Colonic mucosa (tissue), 4 donors: ENCODE data around the gene CTDSP1. TPM values are rescaled to one million over a fixed set of nuclear protein-coding genes. Genes with fewer than 3 reads are reported as not detected.

Experiments
- DNase-seq: peaks from one replicate; pipeline ENCODE4 v3.0.0-alpha.2; 2020
- H3K27ac ChIP-seq: fragments of 200-600 bp; one replicate; pipeline ENCODE4 v1.8.0; 2021
- H3K27me3 ChIP-seq: fragments of 200-600 bp; one replicate; pipeline ENCODE4 v1.8.0; 2021
- H3K36me3 ChIP-seq: fragments of 200-600 bp; one replicate; pipeline ENCODE4 v1.8.0; 2021
- H3K4me1 ChIP-seq: fragments of 200-600 bp; one replicate; pipeline ENCODE4 v1.8.0; 2021; ENCODE audit warnings: mild to moderate bottlenecking
- H3K4me3 ChIP-seq: fragments of 200-600 bp; one replicate; pipeline ENCODE4 v1.8.0; 2021
- H3K9ac ChIP-seq, 2 donors: one replicate each; pipeline ENCODE4 v1.7.0; 2013; ENCODE audit warnings: control low read depth in 2 of 2, low read depth in 2 of 2, low read length in 2 of 2
- H3K9me3 ChIP-seq: fragments of 200-600 bp; one replicate; pipeline ENCODE4 v1.8.0; 2021
- CTCF ChIP-seq: fragments of 200-600 bp; IDR thresholded peaks from one replicate; pipeline ENCODE4 v1.8.0; 2022; ENCODE audit warnings: antibody characterized with exemption, mild to moderate bottlenecking
- intact Hi-C: fragments of 100-400 bp; cut with DNase I; formaldehyde crosslinking; loops from one replicate; pipeline ENCODE4 v1.14.1; 2022
- total RNA-seq, 2 donors: library from RNA; stranded (reverse); fragmentation: NEBNext Ultra II Directional in 1 of 2; extraction: Animal tissue kit (Norgen Biotek cat#: 25700) in 1 of 2; gene quantifications; one replicate each; pipeline ENCODE4 v1.2.1, GENCODE V29; 2021
- donor health status: healthy.
- donor health status: DM: no; HTN: no; CAD: no.
- donor health status: DM: no; HTN: no; CAD: no.

The CTDSP1 gene
- total RNA-seq, 2 donors from 2014 or later = 137 to 150 TPM

GRCh38 chr2:218367415-218368149 is 32.1 kb upstream of the CTDSP1 start:
- Histone ChIP-seq H3K36me3 (no peaks in the 10 kb centered on the region), H3K27ac (peak overlapping the region; percentile 83), H3K9me3 (no peaks in the 10 kb centered on the region), H3K4me1 (no peaks in the 10 kb centered on the region), H3K4me3 (peak overlapping the region; percentile 41), H3K9ac (peak overlapping the region; percentile 83 to 95), H3K27me3 (no peaks in the 10 kb centered on the region)
- DNase-seq = peak; percentile 93
- TF ChIP-seq CTCF = no peak
- intact Hi-C loops = no loop called here

GRCh38 chr2:218368150-218368528 is 31.5 kb upstream of the CTDSP1 start:
- Histone ChIP-seq H3K9ac (peak overlapping the region; percentile 83 to 95), H3K4me1 (no peaks in the 10 kb centered on the region), H3K9me3 (no peaks in the 10 kb centered on the region), H3K4me3 (peak overlapping the region; percentile 41), H3K27me3 (no peaks in the 10 kb centered on the region), H3K27ac (peak overlapping the region; percentile 83), H3K36me3 (no peaks in the 10 kb centered on the region)
- intact Hi-C loops = no loop called here
- DNase-seq = no peak
- TF ChIP-seq CTCF = no peak

GRCh38 chr2:218368621-218369153 is 31.0 kb upstream of the CTDSP1 start:
- no peaks in the 10 kb centered on the region for H3K36me3 ChIP-seq
- TF ChIP-seq CTCF = no peak
- no peak for DNase-seq
- H3K27ac ChIP-seq = peak overlapping the region; percentile 83
- H3K27me3 ChIP-seq = no peaks in the 10 kb centered on the region
- intact Hi-C loops = no loop called here
- no peak overlapping the region for H3K4me3 ChIP-seq
- no peaks in the 10 kb centered on the region for H3K4me1 ChIP-seq
- H3K9me3 ChIP-seq = no peaks in the 10 kb centered on the region
- peak overlapping the region in 1 of 2 donors; percentile 14 for H3K9ac ChIP-seq

GRCh38 chr2:218369330-218369729 is 30.3 kb upstream of the CTDSP1 start:
- H3K27ac ChIP-seq = peak overlapping the region; percentile 32

GRCh38 chr2:218370410-218371063 is 29.1 kb upstream of the CTDSP1 start:
- peak overlapping the region; percentile 4 for H3K27ac ChIP-seq
- H3K27me3 ChIP-seq = no peaks in the 10 kb centered on the region
- H3K9ac ChIP-seq = no peak overlapping the region
- H3K36me3 ChIP-seq = no peaks in the 10 kb centered on the region
- no peak for TF ChIP-seq CTCF
- DNase-seq = no peak
- intact Hi-C loops = no loop called here
- H3K4me1 ChIP-seq = no peaks in the 10 kb centered on the region
- H3K4me3 ChIP-seq = no peak overlapping the region
- no peaks in the 10 kb centered on the region for H3K9me3 ChIP-seq

More at GRCh38 chr2:218369330-218369729, 30.3 kb upstream of the CTDSP1 start:
- Histone ChIP-seq H3K4me3 (no peak overlapping the region), H3K36me3 (no peaks in the 10 kb centered on the region), H3K27me3 (no peaks in the 10 kb centered on the region), H3K4me1 (no peaks in the 10 kb centered on the region), H3K9me3 (no peaks in the 10 kb centered on the region), H3K9ac (no peak overlapping the region)
- intact Hi-C loops = no loop called here
- no peak for TF ChIP-seq CTCF
- DNase-seq = no peak
